Measurements from ENCODE around the gene DGKA.
A peak's percentile ranks its signal among the peaks of the same experiment; 100 is the strongest.
"Not testable (repeated sequence)": the region's sequence is repeated elsewhere in the genome, so short reads cannot be mapped to it uniquely, and the experiment has no call there.

DGKA gene

GRCh38 chr12:55930771-55931316 lies at the start of gene DGKA:
Gene DGKA, plus strand, starts transcription at chr12:55931162. Its CDS starts 5,342 bp downstream, at chr12:55936504.
- DNase-seq = peak; percentile 67

- DNase-seq = no peak
Measured at GRCh38 chr12:55885113-55885512, 45.8 kb upstream of the DGKA start.

DNA sequence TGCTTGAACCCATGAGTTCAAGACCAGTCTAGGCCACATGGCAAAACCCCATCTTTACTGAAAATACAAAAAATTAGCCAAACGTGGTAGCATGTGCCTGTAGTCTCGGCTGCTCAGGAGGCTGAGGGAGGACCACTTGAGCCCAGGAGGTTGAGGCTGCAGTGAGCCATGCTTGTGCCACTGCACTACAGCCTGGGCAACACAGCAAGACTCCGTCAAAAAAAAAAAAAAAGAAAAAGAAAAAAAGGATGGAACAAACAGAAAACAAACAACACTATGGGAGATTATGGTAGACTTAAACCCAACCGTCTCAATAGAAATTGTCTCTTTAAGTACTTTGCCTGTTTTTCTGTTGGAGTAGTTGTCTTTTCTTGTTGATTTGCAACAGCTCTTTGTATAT lies 39.7 kb upstream of the DGKA start:
- no peak for DNase-seq

GRCh38 chr12:55893723-55894122 lies 37.2 kb upstream of the DGKA start:
- DNase-seq = no peak

GRCh38 chr12:55899082-55899481 lies 31.9 kb upstream of the DGKA start:
- peak; percentile 33 for DNase-seq

GRCh38 chr12:55901881-55902490 lies 29.0 kb upstream of the DGKA start:
- DNase-seq = no peak

- peak; percentile 58 for DNase-seq
Measured at GRCh38 chr12:55906056-55906455, 24.9 kb upstream of the DGKA start.

- peak; percentile 33 for DNase-seq
Measured at GRCh38 chr12:55908726-55909512, 22.0 kb upstream of the DGKA start.

DNA sequence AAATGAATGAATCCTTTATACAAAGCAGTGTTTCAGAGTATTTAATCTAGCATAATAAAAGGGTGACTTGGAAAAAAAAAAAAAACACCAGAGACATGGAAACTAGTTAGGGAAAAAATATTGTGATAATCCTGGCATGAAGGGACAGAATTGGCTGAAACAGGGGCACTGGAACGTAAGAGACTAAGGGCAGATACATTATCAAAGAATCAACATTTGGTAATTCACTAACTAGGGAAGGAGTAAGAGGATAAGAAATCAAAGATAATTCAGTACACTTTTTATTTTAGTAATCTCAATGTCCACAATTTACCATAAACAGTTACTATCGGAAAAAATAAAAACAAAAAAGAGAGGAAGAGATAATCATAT lies 21.5 kb upstream of the DGKA start:
- no peak for DNase-seq

DNA sequence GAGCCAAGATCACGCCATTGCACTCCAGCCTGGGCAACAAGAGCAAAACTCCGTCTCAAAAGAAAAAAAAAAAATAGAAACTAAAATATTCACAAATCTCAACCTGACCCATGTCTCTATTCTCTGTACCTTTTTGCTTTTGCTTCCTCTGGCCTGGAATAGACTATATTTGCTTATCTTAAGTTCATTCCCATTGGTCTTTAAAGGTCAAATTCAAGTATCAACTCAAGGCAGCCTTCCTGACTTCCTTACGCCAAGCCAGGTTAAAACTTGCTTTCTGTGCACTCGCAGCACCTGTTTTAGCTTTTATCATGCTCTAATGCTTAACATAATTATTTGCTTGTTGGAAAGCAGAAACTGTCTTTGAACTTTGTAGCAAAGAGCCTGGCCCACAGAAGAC lies 18.1 kb upstream of the DGKA start:
- no peak for DNase-seq

- no peak for DNase-seq
Measured at GRCh38 chr12:55915482-55915859, 15.5 kb upstream of the DGKA start.

DNA sequence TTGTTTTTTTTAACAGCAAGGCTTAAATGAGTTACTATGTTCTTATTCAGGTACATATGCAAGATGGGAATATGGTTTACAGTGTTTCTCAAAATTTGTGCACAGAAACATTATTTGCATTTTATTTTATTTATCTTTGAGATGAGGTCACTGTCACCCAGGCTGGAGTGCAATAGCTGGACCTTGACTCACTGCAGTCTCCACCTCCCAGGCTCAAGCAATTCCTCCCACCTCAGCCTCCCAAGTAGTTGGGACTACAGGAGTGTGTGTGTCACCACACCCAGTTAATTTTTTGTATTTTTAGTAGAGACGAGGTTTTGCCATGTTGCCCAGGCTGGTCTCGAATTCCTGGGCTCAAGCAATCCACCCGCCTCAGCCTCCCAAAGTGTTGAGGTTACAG lies 11.9 kb upstream of the DGKA start:
- peak; percentile 82 for DNase-seq

- DNase-seq = no peak
Measured at GRCh38 chr12:55922126-55922525, 8.8 kb upstream of the DGKA start.

GRCh38 chr12:55923648-55924047 lies 7.3 kb upstream of the DGKA start:
- not testable (repeated sequence) for DNase-seq

GRCh38 chr12:55925371-55925770 lies 5.6 kb upstream of the DGKA start:
- DNase-seq = no peak

DNA sequence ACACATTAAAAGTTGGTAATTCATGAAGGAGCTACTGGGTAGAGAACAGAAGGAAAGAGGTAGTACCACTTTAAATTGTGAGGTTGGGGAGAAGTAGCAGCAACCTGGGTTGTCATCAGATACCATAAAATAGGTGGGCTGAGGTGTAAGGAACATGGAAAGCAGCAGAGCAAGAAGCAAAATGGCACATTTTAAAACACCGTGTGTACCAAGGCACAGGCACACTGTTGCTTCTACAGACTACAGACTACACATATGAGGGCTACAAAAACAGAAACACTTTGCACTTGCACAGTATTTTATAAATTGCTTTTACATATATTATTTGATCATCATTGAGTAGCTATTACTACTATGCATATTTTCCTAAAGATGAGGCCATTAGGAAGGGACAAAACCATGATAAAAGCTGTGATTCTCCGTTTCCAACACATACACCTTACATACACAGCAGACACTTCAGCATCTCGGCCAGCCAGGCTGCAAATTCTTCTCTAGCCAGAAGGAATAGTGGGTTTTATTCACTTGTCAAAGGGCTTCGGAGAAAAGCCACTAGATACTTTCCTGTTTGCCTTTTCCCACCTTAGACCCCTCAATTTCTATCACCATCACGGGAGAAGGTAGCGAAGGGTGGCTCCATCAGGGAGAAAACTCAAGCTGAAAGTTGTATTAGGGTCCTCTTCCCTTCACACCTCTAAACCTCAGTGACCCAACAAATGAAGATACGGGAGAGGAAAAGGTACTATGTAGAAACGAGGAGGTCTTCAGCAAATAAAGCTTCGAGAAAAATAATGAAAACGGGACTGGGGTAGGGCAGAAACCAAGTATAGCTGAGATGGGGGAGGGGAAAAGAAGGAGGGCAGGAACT lies 4.9 kb upstream of the DGKA start:
- DNase-seq = no peak

DNA sequence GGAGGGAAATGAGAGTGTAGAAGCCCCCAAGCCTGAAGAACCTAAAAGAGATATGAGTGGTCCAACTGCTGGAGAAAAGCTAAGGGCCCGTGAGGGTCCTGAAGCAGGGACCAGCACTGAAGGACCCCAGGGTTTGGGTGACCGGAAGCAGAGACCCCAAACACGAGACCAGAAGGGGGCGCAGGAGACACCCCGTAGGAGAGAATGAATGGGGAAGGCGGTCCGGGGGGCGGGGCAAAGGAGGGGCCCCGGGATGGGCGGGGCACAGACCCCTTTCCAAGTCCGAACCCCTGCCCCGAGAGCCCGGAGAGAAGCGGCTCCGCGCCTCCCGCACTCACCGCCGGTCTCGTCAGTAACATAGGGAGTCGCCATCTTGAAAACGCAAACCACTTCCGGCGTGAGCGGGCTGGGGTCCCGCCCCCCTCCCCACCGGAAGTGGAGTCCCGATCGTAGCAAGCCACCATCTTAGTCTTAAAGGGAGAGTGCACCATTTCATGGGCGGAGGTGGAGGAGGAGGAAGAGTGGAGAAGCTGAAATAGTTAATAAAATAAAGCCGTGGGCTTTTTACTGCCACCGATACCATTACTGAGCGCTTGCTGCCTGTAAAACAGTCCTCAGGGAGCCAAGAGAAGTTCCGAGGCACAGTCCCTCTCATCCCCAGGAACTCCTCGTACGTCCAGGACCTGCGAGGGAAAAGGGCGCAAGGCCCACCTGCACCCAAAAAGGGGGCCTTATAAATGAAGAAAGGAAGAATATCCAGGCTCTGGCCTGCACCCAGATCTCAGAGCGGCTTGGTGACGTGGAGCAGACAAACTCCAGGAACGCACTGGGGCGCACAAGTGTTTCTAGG lies 4.0 kb upstream of the DGKA start:
- peak; percentile 95 for DNase-seq

DNA sequence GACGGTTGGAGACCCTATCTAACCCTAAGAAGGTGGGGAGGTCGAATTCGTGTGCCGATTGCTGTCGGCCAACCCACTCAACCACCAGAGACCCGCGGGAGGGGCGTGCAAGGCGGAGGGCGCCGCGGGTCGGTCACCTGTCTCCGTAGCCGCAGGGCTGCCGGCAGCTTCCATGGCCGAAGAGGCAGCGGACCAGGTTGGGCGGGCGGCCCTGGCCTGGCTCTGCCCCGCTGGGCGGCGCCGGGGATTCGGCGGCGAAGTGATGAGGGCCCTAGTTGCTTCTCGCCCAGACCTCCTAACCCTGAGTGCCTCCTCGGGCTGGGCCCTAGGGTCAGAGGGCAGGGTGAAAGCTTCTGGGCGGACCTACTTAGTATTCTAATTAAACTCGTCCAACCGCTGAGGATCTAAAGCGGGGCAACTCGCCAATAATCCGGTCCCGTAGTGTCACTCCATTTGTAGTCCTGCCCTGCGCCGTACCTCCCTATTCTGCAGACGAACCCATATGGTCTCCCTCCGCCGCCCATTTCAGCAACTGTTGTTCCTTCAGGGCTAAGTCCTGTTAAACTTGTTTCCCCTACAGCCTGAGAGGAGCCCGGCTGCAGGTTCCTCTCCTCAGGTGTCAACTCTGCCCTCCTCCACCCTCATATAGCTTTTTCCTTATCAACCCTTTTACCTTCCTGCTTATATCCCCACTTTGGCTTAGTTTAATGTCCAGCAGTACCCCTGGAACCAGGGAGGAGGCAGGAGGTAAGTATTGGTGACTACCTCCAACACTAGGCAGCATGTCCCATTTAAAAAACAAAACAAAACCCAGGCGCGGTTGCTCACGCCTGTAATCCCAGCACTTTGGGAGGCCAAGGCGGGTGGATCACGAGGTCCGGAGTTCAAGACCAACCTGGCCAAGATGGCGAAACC lies 3.1 kb upstream of the DGKA start, which contains the start of gene PYM1:
TSS of gene PYM1 (minus strand) at position 307 of the 915 bp plus-strand sequence. CDS start at position 174, 133 bp downstream.
- peak; percentile 72 for DNase-seq

GRCh38 chr12:55929306-55929791 lies 1.6 kb upstream of the DGKA start:
- no peak for DNase-seq

GRCh38 chr12:55931317-55931779 lies 386 bp downstream of the DGKA start:
- no peak for DNase-seq
